NCI-H2107 treated with DMSO at 0.1 percent for 48 hours (cell line): ENCODE data around the gene IGF1R.

Experiments used
- DNase-seq: peaks from one replicate; lab custom pipeline; 2025; ENCODE audit not compliant: unreplicated experiment; lab: John Stamatoyannopoulos, UW

IGF1R gene

DNA sequence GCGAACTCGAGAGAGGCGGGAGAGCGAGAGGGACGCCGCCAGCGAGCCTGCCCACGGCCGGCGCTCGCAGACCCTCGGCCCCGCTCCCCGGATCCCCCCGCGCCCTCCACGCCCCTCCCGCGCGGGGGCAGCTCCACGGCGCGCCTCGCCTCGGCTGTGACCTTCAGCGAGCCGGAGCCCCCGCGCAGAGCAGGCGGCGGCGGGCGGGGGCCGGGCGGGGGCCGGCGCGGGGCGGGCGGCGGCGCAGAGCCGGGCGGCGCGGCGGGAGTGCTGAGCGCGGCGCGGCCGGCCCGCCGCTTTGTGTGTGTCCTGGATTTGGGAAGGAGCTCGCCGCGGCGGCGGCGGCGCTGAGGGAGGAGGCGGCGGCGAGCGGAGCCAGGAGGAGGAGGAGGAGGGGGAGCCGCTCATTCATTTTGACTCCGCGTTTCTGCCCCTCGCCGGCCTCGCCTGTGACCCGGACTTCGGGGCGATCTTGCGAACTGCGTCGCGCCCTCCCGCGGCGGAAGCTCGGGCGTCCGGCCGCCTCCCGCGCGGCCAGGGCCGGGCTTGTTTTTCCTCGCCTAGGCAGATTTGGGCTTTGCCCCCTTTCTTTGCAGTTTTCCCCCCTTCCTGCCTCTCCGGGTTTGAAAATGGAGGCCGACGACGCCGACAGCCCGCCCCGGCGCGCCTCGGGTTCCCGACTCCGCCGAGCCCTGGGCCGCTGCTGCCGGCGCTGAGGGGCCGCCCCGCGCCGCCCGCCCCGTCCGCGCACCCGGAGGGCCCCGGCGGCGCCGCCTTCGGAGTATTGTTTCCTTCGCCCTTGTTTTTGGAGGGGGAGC is 524 bp downstream of the IGF1R start:
- DNase-seq = no peak

DNA sequence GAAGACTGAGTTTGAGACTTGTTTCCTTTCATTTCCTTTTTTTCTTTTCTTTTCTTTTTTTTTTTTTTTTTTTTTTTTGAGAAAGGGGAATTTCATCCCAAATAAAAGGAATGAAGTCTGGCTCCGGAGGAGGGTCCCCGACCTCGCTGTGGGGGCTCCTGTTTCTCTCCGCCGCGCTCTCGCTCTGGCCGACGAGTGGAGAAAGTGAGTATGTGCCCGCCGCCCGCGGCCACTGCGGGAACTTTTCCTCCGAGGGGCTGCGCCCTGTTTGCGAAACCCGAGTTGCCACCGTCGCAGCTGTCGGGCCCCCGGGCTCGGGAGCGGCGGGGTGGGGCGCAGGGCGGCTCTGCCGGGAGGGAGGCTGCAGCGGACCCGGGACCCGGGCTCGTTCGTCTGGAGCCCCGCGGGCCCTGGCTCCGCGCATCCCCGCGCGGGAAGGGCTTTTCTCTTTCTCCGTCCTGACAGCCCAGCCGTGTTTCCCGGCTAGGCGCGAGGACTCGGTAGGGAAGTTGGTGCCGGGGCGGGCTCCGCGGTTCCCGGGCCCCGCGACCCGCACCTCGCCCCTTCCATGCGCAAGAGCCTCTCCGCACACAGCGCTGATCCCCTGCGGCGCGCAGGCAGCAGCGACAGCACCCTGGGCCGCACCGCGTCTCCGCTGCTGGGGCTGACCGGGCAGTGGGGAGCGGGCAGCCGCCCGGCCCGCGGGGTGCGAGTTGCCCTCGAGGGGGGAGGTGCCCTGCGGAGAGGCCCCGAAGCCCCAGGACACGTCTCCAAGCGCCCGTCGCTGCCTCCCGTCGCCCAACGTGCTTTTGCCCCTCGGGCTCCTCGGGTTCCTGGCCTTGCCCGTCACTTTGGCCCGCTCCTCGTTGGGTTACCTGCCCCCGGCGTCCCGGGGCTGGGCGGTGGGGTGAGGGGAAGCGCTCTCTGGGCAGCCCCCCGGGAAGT is 1.4 kb downstream of the IGF1R start:
- DNase-seq = no peak

DNA sequence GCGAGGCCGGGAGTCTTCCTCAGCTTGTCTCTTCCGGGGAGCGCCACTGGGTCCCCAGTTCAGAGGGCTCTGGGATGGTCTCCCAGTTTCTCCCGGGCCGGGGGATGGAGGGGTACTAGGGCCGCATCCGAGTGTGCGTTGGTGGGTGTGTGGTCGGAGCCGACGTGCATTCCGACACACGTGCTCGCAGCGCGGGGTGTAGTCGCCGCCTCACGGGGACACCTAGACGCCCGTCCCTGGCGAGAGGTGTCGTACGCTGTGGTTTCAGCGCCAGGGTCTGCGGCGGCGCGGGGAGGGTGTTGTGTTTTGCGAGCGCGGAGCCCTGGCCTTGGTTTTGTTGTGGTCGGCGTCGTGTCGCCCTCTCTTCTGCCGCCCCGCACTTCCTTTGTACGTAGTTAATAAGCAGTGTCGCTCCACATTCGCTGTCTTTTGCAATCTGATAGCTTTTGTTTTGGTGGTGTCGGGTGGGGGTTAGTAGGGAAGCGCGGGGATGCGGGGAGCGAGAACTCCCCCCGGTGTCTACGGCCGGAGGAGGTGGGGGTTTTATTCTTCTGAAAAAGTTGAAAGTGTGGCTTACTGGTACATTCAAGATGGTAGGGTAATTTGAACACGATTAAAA is 2.2 kb downstream of the IGF1R start:
- DNase-seq = no peak

DNA sequence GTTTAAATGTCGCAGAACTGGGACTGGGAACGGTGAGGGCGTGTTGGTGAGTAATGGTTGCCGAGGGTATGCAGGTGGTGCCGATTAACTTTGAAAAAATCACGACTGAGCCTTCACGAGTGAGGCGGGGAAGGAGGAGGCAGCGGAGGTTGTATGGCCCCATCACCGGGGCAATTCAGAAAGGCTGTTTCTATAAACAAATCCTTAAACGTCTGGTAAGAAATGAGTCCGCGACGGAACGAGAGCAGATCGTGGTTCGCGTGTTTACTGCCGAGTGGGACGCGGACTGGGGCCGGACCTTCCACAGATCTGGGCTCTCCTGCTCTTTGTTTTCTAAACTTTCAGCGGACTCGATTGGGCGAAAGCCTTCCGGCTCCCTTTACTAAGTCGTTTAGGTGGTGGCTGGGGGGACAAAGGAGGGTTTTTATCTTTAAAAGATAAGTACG is 2.7 kb downstream of the IGF1R start:
- no peak for DNase-seq

DNA sequence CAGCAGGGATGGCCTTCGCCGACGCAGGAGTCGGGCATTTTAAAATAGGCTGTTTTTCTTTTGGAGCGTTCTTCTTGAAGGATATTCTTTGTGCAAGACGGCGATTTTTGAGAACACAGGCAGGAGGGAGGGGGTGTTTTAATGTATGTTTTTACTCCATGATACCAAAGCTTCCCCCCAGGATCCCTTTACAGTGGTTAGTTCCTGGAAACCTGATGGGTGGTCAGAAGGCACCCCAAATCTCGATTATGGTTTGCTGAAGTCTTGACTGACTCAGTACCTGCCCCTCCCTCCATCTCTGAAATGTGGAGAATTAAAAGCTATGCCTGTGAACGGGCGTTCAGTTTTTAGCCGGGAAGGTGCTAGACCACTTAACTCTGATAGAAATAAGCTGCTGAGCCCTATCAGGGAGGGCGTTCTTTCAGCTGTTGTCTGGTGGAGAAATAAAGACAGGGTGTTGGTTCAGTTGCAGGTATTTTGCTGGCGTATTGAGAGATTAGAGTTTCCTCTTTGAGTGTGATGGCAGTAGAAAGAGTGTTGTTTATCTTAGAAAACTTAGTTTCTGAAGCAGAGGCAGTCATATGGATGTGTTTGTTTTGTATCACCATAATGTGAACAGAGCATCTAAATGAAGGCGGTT is 3.4 kb downstream of the IGF1R start:
- no peak for DNase-seq

DNA sequence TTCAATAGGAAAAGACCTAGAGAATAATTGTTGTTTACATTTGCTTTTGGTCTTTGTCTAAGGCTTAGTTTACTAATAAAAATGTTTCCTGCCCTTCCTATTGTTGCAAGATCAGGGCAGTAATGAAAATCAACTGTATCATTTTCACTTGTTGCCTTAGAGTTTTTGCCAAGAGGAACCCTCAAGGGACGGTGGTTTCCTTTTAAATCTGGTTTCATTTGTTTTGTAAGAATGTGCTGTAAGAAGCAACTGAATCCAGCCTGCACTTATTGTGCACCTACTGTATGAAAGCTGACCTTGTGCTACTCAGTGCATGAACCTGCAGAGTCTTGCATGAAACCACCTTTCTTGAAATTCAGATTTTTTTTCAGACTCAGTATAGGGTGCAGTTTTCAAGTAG is 5.3 kb downstream of the IGF1R start:
- no peak for DNase-seq

DNA sequence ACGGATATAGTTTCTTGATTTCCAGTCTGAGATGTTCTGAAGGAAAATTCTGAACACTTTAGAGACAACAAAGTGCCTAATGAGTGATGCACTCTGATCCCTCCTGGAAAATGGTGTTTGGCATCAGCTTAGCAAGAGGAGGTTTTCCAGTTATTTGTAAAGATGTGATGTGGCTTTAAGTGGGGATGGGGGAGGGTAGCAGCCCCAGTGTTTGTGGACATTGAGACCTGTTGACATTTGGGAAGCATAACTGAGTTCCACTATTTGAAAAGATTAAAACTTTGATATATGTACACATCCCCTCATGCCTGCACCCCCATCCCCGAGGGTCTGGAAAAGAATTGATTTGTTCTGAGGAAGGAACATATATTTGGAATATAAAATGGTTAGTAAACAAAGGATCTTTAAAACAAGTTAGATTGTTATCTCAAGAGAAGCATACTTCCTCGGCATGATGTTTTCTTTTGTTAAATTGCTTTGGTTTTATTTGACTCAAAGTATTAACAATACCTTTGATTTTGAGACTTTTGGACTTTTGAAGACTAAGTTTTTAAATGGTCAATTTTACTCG is 6.5 kb downstream of the IGF1R start:
- DNase-seq = no peak

DNA sequence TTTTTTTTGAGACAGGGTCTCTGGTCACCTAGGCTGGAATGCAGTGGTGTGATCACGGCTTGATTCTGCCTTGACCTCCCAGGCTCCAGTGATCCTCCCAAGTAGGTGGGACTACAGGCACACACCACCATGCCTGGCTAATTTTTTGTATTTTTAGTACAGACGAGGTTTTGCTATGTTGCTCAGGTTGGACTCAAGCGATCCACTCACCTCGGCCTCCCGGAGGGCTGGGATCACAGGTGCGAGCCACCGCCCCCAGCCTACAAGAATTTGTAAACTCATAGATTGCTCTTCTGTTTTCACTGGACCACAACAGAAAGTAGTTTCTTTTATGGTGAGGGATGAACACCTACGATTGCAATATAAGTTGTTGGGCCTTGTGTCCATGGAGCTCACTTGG is 7.4 kb downstream of the IGF1R start:
- DNase-seq = no peak

DNA sequence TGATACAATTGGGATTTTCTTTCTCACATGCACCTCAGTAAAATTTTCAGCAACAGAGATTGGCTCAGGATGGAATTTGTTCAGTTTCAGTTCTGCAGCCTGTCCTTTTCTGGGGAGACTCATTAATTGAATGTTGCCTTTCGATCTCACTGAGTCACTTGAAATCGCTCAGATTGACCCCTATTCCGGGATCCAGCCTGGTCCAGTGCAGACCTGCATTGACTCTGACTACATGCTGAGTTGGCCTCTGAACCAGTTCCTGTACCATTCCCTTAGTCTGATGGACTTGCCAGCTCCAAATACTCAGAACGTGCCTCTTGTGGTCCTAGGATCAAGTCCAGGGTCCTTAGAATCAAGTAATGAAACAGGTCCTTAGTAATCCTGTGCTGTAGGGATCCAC is 9.4 kb downstream of the IGF1R start:
- no peak for DNase-seq

DNA sequence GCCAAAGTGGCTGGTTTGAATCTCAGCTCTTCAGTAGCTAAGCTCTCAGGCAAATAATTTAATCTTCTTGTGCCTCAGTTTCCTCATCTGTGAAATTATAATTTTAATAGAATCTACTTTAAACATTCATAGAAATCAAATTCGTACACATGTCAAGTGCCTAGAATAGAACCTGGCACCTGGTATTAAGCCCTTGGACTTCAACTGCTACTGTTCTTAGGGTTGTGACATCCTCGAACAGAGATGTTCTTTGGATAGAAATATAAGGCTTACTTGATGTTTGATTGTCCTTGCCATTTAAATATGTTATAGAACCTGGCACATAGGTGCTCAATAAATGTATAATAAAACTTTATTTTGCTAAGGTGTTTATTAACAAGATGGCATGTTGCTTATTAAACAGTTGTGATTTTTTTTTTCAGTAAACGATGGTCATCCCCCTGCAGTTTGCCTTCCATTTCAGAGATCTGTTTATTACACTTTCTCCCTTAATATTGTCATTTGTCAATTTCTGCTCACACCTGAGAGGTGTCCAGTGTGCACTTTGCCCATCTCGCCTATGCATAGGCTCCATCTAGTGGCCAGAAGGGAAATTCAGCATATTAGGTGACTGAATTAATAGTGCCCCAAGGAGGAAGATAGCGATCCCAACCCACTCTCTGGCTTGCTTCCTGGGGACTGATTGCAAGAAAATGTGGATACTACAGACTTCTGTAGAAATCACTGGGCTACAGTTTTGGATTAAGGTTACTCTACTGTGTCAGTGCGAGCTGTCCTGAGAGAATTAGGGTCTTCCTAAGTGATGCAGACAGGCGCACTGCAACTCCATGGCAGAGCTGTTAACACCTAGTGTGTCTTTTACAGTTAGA is 10.7 kb downstream of the IGF1R start:
- no peak for DNase-seq

DNA sequence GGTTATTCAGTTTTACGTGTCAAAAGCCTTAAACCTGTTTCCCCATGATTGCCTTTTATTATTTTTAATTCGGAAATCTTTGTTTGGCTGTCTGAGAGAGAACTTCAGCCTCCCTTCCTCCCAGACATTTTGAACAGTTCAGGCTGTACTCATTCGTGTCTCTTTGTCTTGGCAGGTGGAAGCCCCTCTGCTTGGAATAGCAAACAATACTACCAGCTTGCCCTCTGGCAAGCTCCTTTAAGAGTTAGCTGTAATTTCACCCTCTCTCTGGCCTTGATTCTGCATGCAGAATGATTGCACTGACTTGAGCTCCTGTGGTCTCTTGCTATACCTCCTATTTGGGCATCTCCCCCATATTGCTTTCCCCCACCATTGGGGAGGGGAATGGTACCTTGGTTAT is 11.7 kb downstream of the IGF1R start:
- DNase-seq = no peak

DNA sequence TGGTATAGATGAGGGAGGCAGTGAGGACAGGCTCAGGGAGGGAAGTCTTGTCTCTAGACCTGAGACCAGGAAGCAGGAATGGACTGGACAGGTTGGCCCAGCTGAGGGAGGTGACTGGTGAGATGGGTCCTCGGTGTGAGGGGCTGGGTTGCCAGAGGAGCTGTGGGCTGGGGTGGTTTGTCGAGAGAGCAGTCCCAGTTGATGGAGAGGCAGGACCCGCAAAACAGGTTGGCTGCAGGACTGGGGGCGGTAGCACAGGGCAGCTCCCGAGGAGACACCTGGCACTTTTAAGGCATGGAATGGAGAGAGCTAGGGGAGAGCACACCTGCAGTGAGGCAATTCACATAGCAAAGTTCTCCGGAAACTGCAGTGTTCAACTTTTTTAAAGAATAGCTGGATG is 14.7 kb downstream of the IGF1R start:
- DNase-seq = no peak

DNA sequence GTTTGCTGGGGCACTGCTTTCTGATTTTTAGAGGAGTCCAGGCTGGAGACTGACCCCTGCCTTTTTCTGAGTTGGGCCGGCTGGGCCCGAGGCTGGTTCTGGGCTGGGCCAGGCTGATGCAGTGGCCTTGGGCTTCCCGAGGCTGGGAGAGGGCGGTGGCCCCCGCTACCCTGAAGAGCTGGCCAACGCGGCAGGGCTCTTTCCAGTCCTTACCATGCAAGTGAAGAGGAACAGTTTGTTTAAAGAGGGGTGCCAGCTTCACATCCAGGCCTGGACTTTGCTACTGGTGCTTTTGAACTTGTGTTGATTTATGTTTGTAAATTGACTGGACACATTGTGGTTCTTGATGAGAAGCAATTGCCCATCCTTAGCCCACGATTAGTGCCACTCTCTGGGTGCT is 15.3 kb downstream of the IGF1R start:
- DNase-seq = no peak

DNA sequence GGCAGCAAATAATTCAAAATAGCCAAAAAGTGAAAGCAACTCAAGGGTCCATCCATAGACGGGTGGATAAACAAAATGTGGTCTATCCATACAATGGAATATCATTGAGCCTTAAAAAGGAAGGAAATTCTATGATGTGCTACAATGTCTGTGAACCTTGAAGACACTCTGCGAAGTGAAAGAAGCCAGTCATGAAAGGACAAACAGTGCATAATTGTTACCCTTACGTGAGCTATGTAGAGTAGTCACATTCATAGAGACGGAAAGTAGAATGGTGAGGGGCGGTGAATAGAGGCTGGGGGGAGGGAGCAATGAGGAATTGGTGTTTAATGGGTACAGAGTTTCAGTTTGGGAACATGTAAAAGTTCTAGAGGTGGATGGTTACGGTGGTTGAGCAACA is 18.1 kb downstream of the IGF1R start:
- DNase-seq = no peak

DNA sequence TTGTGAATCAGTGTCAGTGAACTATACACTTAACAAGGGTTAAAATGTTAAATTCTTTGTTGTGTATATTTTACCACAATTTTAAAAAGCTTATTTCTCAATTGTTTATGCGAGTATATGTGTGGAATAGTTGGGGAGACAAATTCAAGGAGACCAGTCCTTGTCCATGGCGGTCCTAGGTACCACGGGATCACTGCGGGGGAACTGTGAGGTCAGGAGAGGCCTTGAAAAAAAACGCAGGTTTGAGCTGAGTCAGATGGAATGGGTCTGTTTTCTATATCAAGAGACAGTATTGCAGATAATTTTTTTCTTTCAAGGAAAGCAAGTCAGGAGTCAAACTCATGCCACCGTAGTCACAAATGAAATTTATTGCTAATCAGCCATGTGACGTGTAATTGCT is 18.5 kb downstream of the IGF1R start:
- no peak for DNase-seq

DNA sequence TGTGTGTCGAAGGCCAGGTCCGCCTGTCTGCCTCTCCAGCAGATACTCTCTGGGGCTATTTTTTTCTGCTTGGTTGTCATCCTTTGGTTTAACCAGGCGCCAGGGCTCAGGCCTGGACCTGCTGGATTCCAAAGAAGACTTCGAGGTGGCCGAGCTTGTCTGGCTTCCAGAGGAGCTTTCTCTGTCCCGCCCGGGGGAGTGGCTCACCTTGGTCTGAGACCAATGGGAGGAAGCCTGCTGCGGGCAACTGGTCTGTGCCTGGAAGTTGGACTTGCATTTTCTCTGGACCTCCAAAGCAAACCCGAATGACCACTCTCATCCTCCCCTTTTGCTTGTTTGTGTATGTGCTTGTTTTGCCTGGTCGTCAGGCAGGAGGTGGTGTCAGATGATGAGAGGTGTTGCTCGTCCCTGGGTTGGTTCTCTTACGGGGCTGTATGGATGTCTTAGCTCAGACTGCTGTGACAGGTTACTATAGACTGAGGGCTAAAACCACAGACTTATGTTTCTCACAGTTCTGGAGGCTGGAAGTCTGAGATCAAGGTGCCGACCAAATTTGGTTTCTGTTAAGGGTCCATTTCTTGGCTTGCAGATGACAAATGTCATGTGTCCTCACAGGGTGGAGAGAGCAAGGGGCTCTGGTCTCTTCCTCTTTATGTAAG is 19.3 kb downstream of the IGF1R start:
- no peak for DNase-seq

DNA sequence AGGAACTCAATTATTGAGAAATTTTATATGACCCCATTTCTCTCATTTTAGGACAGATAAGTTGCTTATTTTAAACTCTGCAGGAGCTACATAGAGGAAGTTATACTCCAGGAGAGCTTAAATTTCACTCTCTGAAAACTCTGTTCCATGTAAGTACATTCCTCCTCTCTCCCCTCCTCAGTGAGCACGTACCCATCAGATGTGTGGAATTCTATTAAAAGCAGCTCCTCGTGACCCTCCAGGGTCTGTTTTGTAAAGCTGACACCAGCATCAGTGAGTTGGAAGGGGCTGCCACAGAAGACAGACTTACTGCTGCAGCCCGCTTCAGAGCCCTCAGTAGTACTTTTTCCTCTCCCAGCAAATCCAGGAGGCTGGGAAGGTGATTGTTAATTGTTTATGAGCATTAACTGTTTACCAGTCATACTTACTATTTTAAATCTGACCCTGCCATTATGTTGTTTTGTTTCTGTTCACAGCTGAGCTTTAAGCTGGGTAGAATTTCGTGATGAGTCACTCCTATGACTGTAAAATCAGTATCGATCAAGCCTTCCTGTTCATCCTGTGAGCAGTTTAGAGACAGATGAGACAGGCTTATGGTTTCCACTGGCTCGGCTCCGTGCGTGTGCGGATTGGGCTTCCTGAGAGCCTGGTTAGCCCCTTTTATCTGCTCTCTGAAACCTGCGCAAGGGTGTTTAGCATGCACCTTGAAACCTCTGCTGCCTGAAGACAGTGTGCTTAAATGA is 20.4 kb downstream of the IGF1R start:
- no peak for DNase-seq

DNA sequence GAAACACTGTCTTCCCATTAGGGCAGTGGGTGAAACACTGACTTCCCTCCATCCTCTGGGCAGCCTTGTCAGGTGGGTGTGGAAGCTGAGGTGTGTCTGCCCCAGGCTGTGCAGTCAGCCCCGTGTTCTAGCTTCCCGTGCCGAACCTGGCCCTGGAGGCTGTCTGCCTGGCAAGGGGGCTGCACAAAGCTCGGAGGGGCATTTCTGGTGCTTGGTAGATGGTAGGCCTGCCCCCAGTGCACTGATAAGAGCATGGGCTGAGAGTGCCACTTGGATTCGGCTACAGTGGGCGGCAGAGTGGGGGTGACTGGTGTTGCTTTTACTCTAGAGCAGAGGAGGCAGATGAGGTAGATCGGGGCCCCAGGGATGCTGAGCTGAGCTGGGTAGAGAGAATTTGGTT is 21.3 kb downstream of the IGF1R start:
- no peak for DNase-seq
